CD8-positive, alpha-beta memory T cell (primary cell): Measurements from ENCODE around the gene FAM13C. TPM values are rescaled to one million over a fixed set of nuclear protein-coding genes. Genes with fewer than 3 reads are reported as not detected.

Source experiments
- CTCF ChIA-PET: fragments of 350-600 bp; sonication (Branson Sonifier 250); formaldehyde crosslinking; loops from one replicate; lab custom pipeline; 2021; ENCODE audit warnings: antibody characterized with exemption; lab: Charles Lee
- POLR2A ChIA-PET: fragments of 350-600 bp; sonication (Branson Sonifier 250); formaldehyde crosslinking; loops from one replicate; lab custom pipeline; 2021; ENCODE audit warnings: antibody characterized with exemption; lab: Charles Lee
- DNase-seq, 5 donors: peaks; one replicate each; pipeline versions ENCODE4 v3.0.0 to v3.0.0-alpha.2; 2020 to 2022; ENCODE audit warnings: mixed read lengths in 1 of 5
- H3K27ac ChIP-seq: one replicate; pipeline ENCODE4 v1.7.0; 2013; ENCODE audit warnings: low read depth, mild to moderate bottlenecking, low read length, moderate library complexity
- H3K27me3 ChIP-seq: 2 replicates; pipeline ENCODE4 v1.7.0; 2013; ENCODE audit warnings: low read length, mild to moderate bottlenecking; ENCODE audit not compliant: insufficient read depth, poor library complexity, severe bottlenecking
- H3K36me3 ChIP-seq: 2 replicates; pipeline ENCODE4 v1.7.0; 2013; ENCODE audit warnings: mild to moderate bottlenecking, low read length, moderate library complexity; ENCODE audit not compliant: insufficient read depth
- H3K4me1 ChIP-seq: 2 replicates; pipeline ENCODE4 v1.7.0; 2013; ENCODE audit warnings: mild to moderate bottlenecking, low read length, moderate library complexity; ENCODE audit not compliant: insufficient read depth
- H3K4me3 ChIP-seq: 2 replicates; pipeline ENCODE4 v1.7.0; 2013; ENCODE audit warnings: mild to moderate bottlenecking, low read length
- H3K9me3 ChIP-seq: 2 replicates; pipeline ENCODE4 v1.7.0; 2013; ENCODE audit warnings: mild to moderate bottlenecking, low read length
- H3K27ac Mint-ChIP-seq, 8 donors: one replicate each; pipeline ENCODE4 v1.8.0; 2020 to 2021; ENCODE audit warnings: mixed read lengths in 8 of 8, mild to moderate bottlenecking in 6 of 8, inconsistent platforms in 3 of 8, moderate library complexity in 3 of 8
- H3K27me3 Mint-ChIP-seq, 2 donors: one replicate each; pipeline ENCODE4 v1.8.0; 2020 to 2021; ENCODE audit warnings: mixed read lengths in 2 of 2, mild to moderate bottlenecking in 1 of 2, moderate library complexity in 1 of 2
- H3K36me3 Mint-ChIP-seq, 3 donors: one replicate each; pipeline ENCODE4 v1.8.0; 2020 to 2021; ENCODE audit warnings: mixed read lengths in 3 of 3, inconsistent platforms in 1 of 3, mild to moderate bottlenecking in 1 of 3
- H3K4me1 Mint-ChIP-seq, 3 donors: one replicate each; pipeline ENCODE4 v1.8.0; 2020 to 2021; ENCODE audit warnings: mixed read lengths in 3 of 3, inconsistent platforms in 1 of 3, mild to moderate bottlenecking in 1 of 3
- H3K4me3 Mint-ChIP-seq, 7 donors: one replicate each; pipeline ENCODE4 v1.8.0; 2020 to 2021; ENCODE audit warnings: mixed read lengths in 7 of 7, mild to moderate bottlenecking in 6 of 7, moderate library complexity in 4 of 7, inconsistent platforms in 2 of 7
- H3K9me3 Mint-ChIP-seq, 5 donors: one replicate each; pipeline ENCODE4 v1.8.0; 2020 to 2022; ENCODE audit warnings: mixed read lengths in 5 of 5, mild to moderate bottlenecking in 3 of 5, moderate library complexity in 2 of 5, inconsistent platforms in 1 of 5
- polyA plus RNA-seq: library from polyadenylated mRNA; unstranded; fragments of 300-500 nt; fragmentation: Illumina TruSeq; gene quantifications from one replicate; pipeline ENCODE4 v1.2.3, GENCODE V29; 2021
- total RNA-seq, 2 experiments: library from RNA; stranded (reverse); gene quantifications; one replicate each; pipeline ENCODE4 v1.2.3, GENCODE V29; 2021

FAM13C gene
- total and polyA plus RNA-seq, 3 experiments from 2014 or later: not detected

DNA sequence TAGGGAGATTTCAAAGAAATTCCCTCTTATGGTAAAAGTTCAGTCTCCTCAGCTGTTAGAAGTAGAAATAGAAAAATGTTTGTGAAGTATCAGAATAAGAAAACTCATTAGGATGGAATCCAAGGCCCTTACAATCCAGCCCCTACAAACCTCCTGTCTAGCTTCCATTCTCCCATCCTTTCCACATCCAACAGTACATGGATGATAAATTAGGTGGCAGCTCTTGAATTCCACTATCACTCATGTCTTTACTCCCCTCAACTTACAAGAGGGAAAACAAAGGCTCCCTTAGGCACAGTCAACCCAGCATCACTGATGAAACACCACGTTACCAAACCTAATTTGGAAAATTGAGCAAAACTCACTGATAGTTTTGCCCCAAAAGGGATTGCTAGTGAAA, 23.0 kb downstream of the FAM13C start:
- POLR2A ChIA-PET: no interaction called here
- Histone ChIP-seq H3K4me1 (no peaks in the 10 kb centered on the region), H3K36me3 (no peaks in the 10 kb centered on the region), H3K9me3 (no peaks in the 10 kb centered on the region), H3K27me3 (no peaks in the 10 kb centered on the region), H3K27ac (no peak overlapping the region), H3K4me3 (no peak overlapping the region)
- Mint-ChIP-seq H3K27me3 (no peaks in the 10 kb centered on the region), H3K4me3 (no peak overlapping the region), H3K4me1 (no peaks in the 10 kb centered on the region), H3K27ac (no peak overlapping the region), H3K9me3 (peaks cover 0 to 4% (median 3%) of the 10 kb centered on the region in 5 donors), H3K36me3 (no peaks in the 10 kb centered on the region)
- CTCF ChIA-PET: no interaction called here
- no peak for DNase-seq

DNA sequence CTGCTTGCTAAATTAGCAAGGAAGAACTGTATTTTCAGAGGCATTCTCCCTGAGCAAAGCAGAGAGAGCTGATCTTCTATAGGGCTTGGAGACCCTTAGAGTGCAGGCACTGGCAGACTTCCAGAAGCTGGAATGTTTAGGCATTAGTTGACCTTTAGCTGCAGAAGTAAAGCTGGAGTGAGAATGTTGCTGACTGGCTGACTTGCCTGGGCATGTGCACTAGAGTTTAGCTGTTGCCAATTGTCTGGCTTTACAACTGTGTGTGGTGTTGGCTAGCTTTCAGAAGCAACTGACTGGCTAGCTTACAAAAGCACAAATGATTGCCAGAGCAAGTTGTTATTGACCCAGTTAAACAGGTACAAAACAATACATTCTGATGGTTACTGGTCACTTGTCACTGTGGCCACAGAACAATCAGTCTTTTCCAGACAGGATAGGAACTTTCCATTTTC, 25.1 kb downstream of the FAM13C start:
- no peaks in the 10 kb centered on the region for H3K27me3 Mint-ChIP-seq
- H3K4me3 ChIP-seq: no peak overlapping the region
- H3K4me3 Mint-ChIP-seq: no peak overlapping the region
- no peaks in the 10 kb centered on the region for H3K9me3 ChIP-seq
- H3K27me3 ChIP-seq: no peaks in the 10 kb centered on the region
- H3K36me3 ChIP-seq: no peaks in the 10 kb centered on the region
- no peaks in the 10 kb centered on the region for H3K4me1 ChIP-seq
- H3K27ac ChIP-seq: no peak overlapping the region
- no peaks in the 10 kb centered on the region for H3K4me1 Mint-ChIP-seq
- POLR2A ChIA-PET: no interaction called here
- CTCF ChIA-PET: interaction anchor here (0.7 kb wide), 1 partner anchor 46 kb away, joined by 5 read pairs; no protein-coding TSS in a partner anchor
- DNase-seq: no peak
- H3K36me3 Mint-ChIP-seq: no peaks in the 10 kb centered on the region
- H3K9me3 Mint-ChIP-seq: peaks cover 0 to 4% (median 2%) of the 10 kb centered on the region in 5 donors
- H3K27ac Mint-ChIP-seq: no peak overlapping the region

DNA sequence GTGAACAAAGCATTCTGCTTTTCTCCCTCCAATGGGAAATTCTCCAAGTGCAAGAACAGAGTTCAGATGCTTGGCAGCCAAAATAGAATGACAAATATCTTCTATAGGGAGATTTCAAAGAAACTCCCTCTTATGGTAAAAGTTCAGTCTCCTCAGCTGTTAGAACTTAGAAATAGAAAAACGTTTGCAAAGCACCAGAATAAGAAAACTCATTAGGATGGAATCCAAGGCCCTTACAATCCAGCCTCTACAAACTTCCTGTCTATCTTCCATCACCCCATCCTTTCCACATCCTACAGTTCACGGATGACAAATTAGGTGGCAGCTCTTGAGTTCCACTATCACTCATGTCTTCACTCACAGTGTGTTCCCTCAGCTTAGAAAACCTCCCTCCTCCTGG, 25.7 kb downstream of the FAM13C start:
- H3K9me3 ChIP-seq: no peaks in the 10 kb centered on the region
- H3K36me3 Mint-ChIP-seq: no peaks in the 10 kb centered on the region
- DNase-seq: no peak
- H3K27me3 Mint-ChIP-seq: no peaks in the 10 kb centered on the region
- ChIA-PET CTCF (interaction anchor here (0.7 kb wide), 1 partner anchor 46 kb away, joined by 5 read pairs; no protein-coding TSS in a partner anchor), POLR2A (no interaction called here)
- H3K4me1 Mint-ChIP-seq: no peaks in the 10 kb centered on the region
- no peak overlapping the region for H3K27ac Mint-ChIP-seq
- no peaks in the 10 kb centered on the region for H3K4me1 ChIP-seq
- no peaks in the 10 kb centered on the region for H3K27me3 ChIP-seq
- no peak overlapping the region for H3K4me3 ChIP-seq
- H3K9me3 Mint-ChIP-seq: peaks cover 0 to 4% (median 2%) of the 10 kb centered on the region in 5 donors
- H3K27ac ChIP-seq: no peak overlapping the region
- H3K4me3 Mint-ChIP-seq: no peak overlapping the region
- no peaks in the 10 kb centered on the region for H3K36me3 ChIP-seq

DNA sequence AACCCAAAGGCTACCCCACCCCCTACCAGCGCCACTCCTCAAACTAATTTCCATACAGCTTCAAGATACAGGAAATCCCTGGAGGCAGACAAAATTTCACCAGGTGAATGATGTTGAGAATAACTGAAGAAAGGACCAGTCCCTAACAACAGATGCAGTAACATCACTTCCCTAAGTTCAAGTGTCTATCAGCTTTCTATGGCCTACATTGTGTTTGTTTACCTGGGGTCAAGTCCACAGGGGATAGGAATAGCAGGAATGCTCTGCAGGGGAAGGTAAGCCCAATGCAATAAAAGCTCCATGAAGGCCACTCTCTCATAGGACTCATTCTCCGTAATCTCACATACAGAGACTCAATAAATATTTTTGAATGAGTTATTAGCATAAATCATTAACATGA, 26.9 kb downstream of the FAM13C start:
- peaks cover 0 to 4% (median 2%) of the 10 kb centered on the region in 5 donors for H3K9me3 Mint-ChIP-seq
- Histone ChIP-seq H3K4me3 (no peak overlapping the region), H3K27me3 (no peaks in the 10 kb centered on the region), H3K36me3 (no peaks in the 10 kb centered on the region), H3K9me3 (no peaks in the 10 kb centered on the region), H3K4me1 (no peaks in the 10 kb centered on the region), H3K27ac (no peak overlapping the region)
- H3K4me1 Mint-ChIP-seq: no peaks in the 10 kb centered on the region
- ChIA-PET POLR2A (no interaction called here), CTCF (no interaction called here)
- no peak overlapping the region for H3K27ac Mint-ChIP-seq
- no peak for DNase-seq
- H3K27me3 Mint-ChIP-seq: no peaks in the 10 kb centered on the region
- H3K36me3 Mint-ChIP-seq: no peaks in the 10 kb centered on the region
- H3K4me3 Mint-ChIP-seq: no peak overlapping the region

DNA sequence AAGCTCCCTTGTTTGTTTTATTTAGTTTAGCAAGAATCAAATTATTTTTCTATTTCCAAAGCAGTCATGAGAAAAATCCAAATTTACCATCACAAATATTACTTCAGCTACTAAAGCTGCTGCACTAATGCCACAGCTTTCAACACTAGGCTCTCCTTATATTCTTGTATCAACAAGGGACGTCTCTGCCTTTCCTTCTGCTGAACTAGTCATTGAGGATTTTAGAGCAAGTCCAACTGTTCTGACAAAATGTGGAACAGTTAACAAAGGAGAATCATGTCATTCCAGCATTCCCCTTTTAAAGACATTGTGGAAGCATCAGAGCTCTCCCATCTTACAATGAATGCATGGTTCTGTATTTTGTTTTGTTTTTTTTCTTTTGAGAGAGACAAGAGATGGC, 28.6 kb downstream of the FAM13C start:
- H3K27me3 ChIP-seq: no peaks in the 10 kb centered on the region
- DNase-seq: no peak
- no peaks in the 10 kb centered on the region for H3K36me3 Mint-ChIP-seq
- H3K9me3 Mint-ChIP-seq: peaks cover 0 to 4% (median 0%) of the 10 kb centered on the region in 5 donors
- ChIA-PET POLR2A (no interaction called here), CTCF (no interaction called here)
- no peaks in the 10 kb centered on the region for H3K9me3 ChIP-seq
- H3K4me3 ChIP-seq: no peak overlapping the region
- H3K27me3 Mint-ChIP-seq: no peaks in the 10 kb centered on the region
- no peaks in the 10 kb centered on the region for H3K4me1 ChIP-seq
- H3K27ac ChIP-seq: no peak overlapping the region
- no peak overlapping the region for H3K4me3 Mint-ChIP-seq
- H3K4me1 Mint-ChIP-seq: no peaks in the 10 kb centered on the region
- no peaks in the 10 kb centered on the region for H3K36me3 ChIP-seq
- H3K27ac Mint-ChIP-seq: no peak overlapping the region

DNA sequence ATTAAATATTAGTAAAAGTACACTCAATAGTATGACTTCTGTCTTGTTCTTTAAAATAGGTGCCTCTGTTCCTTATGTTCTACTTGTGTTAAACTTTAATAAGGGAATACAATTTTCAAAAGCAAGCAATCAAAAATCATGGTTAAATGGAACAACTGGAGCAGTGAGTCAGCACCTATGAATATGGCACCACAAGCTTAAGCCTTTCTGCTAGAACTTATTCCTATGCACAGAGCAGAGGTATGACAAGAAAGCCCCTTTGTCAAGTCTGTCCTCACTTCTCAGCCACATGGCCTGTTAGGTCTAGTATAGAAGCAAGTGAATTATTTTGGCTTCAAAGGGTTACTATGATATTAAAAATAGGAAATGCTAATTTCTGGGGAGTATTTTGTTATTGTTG, 29.8 kb downstream of the FAM13C start:
- Mint-ChIP-seq H3K36me3 (no peaks in the 10 kb centered on the region), H3K4me3 (no peak overlapping the region), H3K27me3 (no peaks in the 10 kb centered on the region), H3K9me3 (peaks cover 0 to 4% (median 0%) of the 10 kb centered on the region in 5 donors), H3K27ac (no peak overlapping the region), H3K4me1 (no peaks in the 10 kb centered on the region)
- Histone ChIP-seq H3K4me3 (no peak overlapping the region), H3K27me3 (no peaks in the 10 kb centered on the region), H3K27ac (no peak overlapping the region), H3K4me1 (no peaks in the 10 kb centered on the region), H3K9me3 (no peaks in the 10 kb centered on the region), H3K36me3 (no peaks in the 10 kb centered on the region)
- DNase-seq: no peak
- ChIA-PET POLR2A (no interaction called here), CTCF (no interaction called here)

DNA sequence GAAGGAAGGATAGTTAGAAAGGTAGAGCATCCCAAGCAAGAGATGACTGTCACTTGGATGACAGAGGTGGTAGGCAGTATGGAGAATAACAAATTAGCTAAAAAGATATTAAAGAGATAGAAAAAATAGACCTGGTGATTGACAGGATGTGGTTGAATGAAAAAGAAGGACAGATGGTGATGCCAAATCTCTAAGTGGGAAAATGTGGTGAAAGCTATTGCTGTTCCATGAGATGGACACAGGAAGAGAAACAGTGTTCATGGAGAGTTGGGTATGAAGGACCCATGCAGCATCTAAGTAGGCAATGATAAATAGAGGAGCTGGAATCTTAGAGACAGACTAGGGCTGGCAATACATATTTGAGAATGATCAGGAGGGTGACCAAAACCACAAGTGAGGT, 30.7 kb downstream of the FAM13C start:
- no peaks in the 10 kb centered on the region for H3K36me3 ChIP-seq
- Mint-ChIP-seq H3K27me3 (no peaks in the 10 kb centered on the region), H3K27ac (no peak overlapping the region)

DNA sequence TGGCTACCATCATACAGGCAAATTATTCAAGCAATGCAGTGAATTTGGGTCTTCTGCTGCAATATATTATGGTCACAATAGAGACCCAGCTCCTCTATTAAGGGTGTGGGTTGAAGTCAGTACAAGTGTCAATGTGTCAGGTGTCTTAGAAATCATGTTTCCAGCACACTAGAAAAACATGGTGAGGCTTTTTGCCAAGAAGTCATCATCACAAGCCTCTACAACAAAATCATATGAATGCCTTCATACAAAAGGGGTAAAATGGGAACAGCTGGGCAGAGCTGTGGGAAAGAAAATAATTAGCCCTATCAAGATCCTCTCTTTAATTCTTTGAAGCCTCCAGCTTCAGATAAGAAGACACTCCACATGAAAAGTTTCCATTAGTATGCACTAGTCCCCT, 37.2 kb downstream of the FAM13C start:
- Histone ChIP-seq H3K27ac (no peak overlapping the region), H3K27me3 (no peaks in the 10 kb centered on the region), H3K4me1 (no peaks in the 10 kb centered on the region), H3K36me3 (no peaks in the 10 kb centered on the region), H3K9me3 (no peaks in the 10 kb centered on the region), H3K4me3 (no peak overlapping the region)
- Mint-ChIP-seq H3K36me3 (no peaks in the 10 kb centered on the region), H3K27me3 (no peaks in the 10 kb centered on the region), H3K9me3 (peaks cover 0 to 2% (median 0%) of the 10 kb centered on the region in 5 donors), H3K4me1 (no peaks in the 10 kb centered on the region), H3K4me3 (no peak overlapping the region), H3K27ac (no peak overlapping the region)
- POLR2A ChIA-PET: no interaction called here
- CTCF ChIA-PET: no interaction called here
- DNase-seq: no peak

More for the DNA sequence above, 30.7 kb downstream of the FAM13C start:
- Histone ChIP-seq H3K4me1 (no peaks in the 10 kb centered on the region), H3K27me3 (no peaks in the 10 kb centered on the region), H3K9me3 (no peaks in the 10 kb centered on the region), H3K27ac (no peak overlapping the region), H3K4me3 (no peak overlapping the region)
- CTCF ChIA-PET: no interaction called here
- POLR2A ChIA-PET: no interaction called here
- Mint-ChIP-seq H3K36me3 (no peaks in the 10 kb centered on the region), H3K4me3 (no peak overlapping the region), H3K9me3 (peaks cover 0 to 4% (median 0%) of the 10 kb centered on the region in 5 donors), H3K4me1 (no peaks in the 10 kb centered on the region)
- no peak for DNase-seq
